GM12891 (cell line): Measurements from ENCODE around the gene PLP2.

Experiments
- POLR2A ChIP-seq: IDR thresholded peaks from 2 replicates; pipeline ENCODE4 v1.6.1; 2011; ENCODE audit warnings: low read depth, low read length, control low read depth
- SPI1 ChIP-seq: IDR thresholded peaks from 2 replicates; pipeline ENCODE4 v1.6.1; 2011; ENCODE audit warnings: low read depth, low read length, control low read depth
- TAF1 ChIP-seq: IDR thresholded peaks from 2 replicates; pipeline ENCODE4 v1.6.1; 2011; ENCODE audit warnings: low read depth, low read length, control low read depth

GRCh38 chrX:49212861-49213260, 41.2 kb downstream of the PLP2 start:
- TF ChIP-seq TAF1 (no peak), POLR2A (no peak), SPI1 (no peak)
